ENCODE results near the gene PATJ. TPM values are rescaled to one million over a fixed set of nuclear protein-coding genes. Genes with fewer than 3 reads are reported as not detected.

PATJ gene
- total and polyA plus RNA-seq, 2 experiments from 2014 or later = 35.3 to 68.4 TPM

GRCh38 chr1:62062087-62062486 is 319.8 kb downstream of the PATJ start:
- Histone ChIP-seq H3K9me2 (ENCODE audit: insufficient read depth) (no peaks in the 10 kb centered on the region), H3K27ac (ENCODE audit: low read depth) (no peak overlapping the region), H3K27me3 (ENCODE audit: insufficient read depth) (no peaks in the 10 kb centered on the region), H3K4me1 (ENCODE audit: insufficient read depth) (peaks cover 29% of the 10 kb centered on the region), H3F3A (replicated peaks; ENCODE audit: low read depth) (no peaks in the 10 kb centered on the region), H3K4me3 (no peak overlapping the region), H4K20me1 (replicated peaks; ENCODE audit: insufficient read depth) (no peaks in the 10 kb centered on the region), H3K36me3 (ENCODE audit: insufficient read depth) (no peaks in the 10 kb centered on the region; the same call in 1 of the 2 replicates), H3K4me2 (no peak overlapping the region), H2AFZ (no peak overlapping the region), H3K79me2 (replicated peaks; ENCODE audit: insufficient read depth) (no peaks in the 10 kb centered on the region)
- no peak for TF ChIP-seq CREB1 (CRISPR knock-in tag; IDR thresholded peaks at IDR 0.05; ENCODE audit: low read depth)
- TF ChIP-seq, protein P1, sequence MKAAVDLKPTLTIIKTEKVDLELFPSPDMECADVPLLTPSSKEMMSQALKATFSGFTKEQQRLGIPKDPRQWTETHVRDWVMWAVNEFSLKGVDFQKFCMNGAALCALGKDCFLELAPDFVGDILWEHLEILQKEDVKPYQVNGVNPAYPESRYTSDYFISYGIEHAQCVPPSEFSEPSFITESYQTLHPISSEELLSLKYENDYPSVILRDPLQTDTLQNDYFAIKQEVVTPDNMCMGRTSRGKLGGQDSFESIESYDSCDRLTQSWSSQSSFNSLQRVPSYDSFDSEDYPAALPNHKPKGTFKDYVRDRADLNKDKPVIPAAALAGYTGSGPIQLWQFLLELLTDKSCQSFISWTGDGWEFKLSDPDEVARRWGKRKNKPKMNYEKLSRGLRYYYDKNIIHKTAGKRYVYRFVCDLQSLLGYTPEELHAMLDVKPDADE (IDR thresholded peaks at IDR 0.05) = no peak
- no peak for TF ChIP-seq EZH2phosphoT487 (IDR thresholded peaks at IDR 0.05; ENCODE audit: unreplicated experiment)
- no peak for TF ChIP-seq CTCF (conservative IDR thresholded peaks at IDR 0.05; ENCODE audit: low read depth in 2 of 2)
- TF ChIP-seq EZH2 (IDR thresholded peaks at IDR 0.05; ENCODE audit: low read depth, unreplicated experiment) = no peak
- no peak for TF ChIP-seq ZNF331 (CRISPR knock-in tag; IDR thresholded peaks at IDR 0.05; ENCODE audit: low read depth)
- TF ChIP-seq ZNF114 (CRISPR knock-in tag; IDR thresholded peaks at IDR 0.05) = no peak
- TF ChIP-seq STAT1 (IDR thresholded peaks at IDR 0.05; ENCODE audit: unreplicated experiment) = no peak
- TF ChIP-seq NANOG (IDR thresholded peaks at IDR 0.05; ENCODE audit: borderline replicate concordance) = no peak
- TF ChIP-seq JUNB (IDR thresholded peaks at IDR 0.05; ENCODE audit: unreplicated experiment) = no peak
- no peak for TF ChIP-seq ZNF462 (CRISPR knock-in tag; IDR thresholded peaks at IDR 0.05)
- no peak for TF ChIP-seq REST (IDR thresholded peaks at IDR 0.05; ENCODE audit: unreplicated experiment)
- no peak for TF ChIP-seq POLR2AphosphoS5 (IDR thresholded peaks at IDR 0.05; ENCODE audit: low read depth)
- H3K4me1 Mint-ChIP-seq = peaks cover 36% of the 10 kb centered on the region
- H3K27ac Mint-ChIP-seq = no peak overlapping the region
- DNase-seq (ENCODE audit: low spot score) (no peak), ATAC-seq (no peak)
- H3K36me3 Mint-ChIP-seq (ENCODE audit: low read depth) = peaks cover 32% of the 10 kb centered on the region
- H3K27me3 Mint-ChIP-seq (ENCODE audit: insufficient read depth, low read depth, poor library complexity) = peaks cover 7% of the 10 kb centered on the region
- no peak overlapping the region for H3K4me3 Mint-ChIP-seq
- H3K9me3 Mint-ChIP-seq = peaks cover 15% of the 10 kb centered on the region
